ENCODE measurements around the gene AHRR.

The AHRR gene

GRCh38 chr5:421287-421880, 99.9 kb downstream of the AHRR start:
- DNase-seq (ENCODE audit: insufficient read length, low spot score) (no peak), FAIRE-seq (no peak)
- TF ChIP-seq, protein P1, sequence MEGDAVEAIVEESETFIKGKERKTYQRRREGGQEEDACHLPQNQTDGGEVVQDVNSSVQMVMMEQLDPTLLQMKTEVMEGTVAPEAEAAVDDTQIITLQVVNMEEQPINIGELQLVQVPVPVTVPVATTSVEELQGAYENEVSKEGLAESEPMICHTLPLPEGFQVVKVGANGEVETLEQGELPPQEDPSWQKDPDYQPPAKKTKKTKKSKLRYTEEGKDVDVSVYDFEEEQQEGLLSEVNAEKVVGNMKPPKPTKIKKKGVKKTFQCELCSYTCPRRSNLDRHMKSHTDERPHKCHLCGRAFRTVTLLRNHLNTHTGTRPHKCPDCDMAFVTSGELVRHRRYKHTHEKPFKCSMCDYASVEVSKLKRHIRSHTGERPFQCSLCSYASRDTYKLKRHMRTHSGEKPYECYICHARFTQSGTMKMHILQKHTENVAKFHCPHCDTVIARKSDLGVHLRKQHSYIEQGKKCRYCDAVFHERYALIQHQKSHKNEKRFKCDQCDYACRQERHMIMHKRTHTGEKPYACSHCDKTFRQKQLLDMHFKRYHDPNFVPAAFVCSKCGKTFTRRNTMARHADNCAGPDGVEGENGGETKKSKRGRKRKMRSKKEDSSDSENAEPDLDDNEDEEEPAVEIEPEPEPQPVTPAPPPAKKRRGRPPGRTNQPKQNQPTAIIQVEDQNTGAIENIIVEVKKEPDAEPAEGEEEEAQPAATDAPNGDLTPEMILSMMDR (IDR thresholded peaks at IDR 0.05; ENCODE audit: insufficient read depth, missing control alignments): no peak

DNA sequence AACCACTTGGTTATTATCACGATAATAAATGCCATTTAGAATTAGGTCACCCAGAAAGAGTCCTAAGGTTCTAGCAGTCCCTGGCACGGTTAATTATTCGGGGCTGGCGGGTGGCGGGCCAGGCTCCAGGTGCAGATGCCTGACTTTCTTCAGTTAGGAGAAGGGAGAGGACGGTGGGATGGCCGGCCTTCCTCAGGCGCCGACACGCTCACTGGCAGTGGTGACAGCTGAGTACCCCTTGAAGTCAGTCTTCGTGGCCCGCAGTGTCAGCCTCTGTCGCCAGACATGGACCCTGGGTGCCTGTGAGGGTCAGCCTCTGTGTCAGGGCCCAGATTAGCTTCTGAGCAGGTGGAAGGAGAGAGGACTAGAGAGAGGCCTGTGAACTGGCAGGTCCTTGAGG, 100.4 kb downstream of the AHRR start:
- TF ChIP-seq, protein P1 (IDR thresholded peaks at IDR 0.05; ENCODE audit: insufficient read depth, missing control alignments): no peak
- FAIRE-seq: no peak
- DNase-seq (ENCODE audit: insufficient read length, low spot score): no peak

GRCh38 chr5:422323-423232, 101.1 kb downstream of the AHRR start:
- FAIRE-seq (no peak), DNase-seq (ENCODE audit: insufficient read length, low spot score) (no peak)
- TF ChIP-seq, protein P1 (IDR thresholded peaks at IDR 0.05; ENCODE audit: insufficient read depth, missing control alignments): no peak

DNA sequence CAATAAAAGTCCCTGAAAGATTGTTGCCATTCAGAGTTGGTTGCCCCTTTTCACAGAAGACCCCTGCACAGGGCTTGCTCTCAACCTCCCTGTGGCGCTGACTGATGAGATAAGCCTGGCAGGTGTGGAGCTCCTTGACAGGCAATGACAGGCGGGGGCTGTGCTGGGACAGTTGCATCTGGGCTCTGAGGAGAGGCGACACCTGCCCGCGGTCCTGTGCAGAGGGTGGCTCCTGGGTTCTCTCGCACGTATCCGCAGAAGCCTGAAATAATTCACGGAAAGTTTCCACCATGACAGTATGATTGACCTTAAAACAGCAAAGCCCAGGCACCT, 101.7 kb downstream of the AHRR start:
- DNase-seq (ENCODE audit: insufficient read length, low spot score): no peak
- no peak for FAIRE-seq
- TF ChIP-seq, protein P1 (IDR thresholded peaks at IDR 0.05; ENCODE audit: insufficient read depth, missing control alignments): no peak

DNA sequence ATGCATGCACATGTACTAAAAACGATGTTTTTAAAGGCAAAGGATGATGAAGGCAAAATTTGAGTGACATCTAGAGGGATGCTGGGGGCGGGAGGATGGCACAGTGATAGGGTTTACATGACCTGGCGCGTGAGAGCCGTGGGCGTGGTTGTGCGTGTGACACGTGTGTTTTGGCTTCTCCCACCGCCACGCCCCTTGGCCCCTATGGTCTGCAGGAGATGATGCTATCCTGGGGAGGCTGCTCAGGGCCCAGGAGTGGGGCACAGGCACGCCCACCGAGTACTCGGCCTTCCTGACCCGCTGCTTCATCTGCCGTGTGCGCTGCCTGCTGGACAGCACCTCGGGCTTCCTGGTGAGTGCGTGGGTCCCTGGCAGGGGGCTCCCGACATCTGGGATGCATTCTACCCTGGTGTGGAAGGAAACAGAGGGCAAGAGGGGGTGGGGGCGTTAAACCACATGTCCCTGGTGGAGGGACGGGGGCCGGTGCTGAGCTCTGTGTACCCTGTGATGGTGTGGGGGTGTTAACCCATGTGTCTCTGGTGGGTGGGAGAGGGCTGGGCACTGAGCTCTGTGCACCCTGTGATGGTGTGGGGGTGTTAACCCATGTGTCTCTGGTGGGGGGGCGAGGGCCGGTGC, 102.2 kb downstream of the AHRR start:
- TF ChIP-seq, protein P1 (IDR thresholded peaks at IDR 0.05; ENCODE audit: insufficient read depth, missing control alignments): no peak
- DNase-seq (ENCODE audit: insufficient read length, low spot score) (no peak), FAIRE-seq (no peak)

- FAIRE-seq (no peak), DNase-seq (ENCODE audit: insufficient read length, low spot score) (no peak)
- TF ChIP-seq, protein P1 (IDR thresholded peaks at IDR 0.05; ENCODE audit: insufficient read depth, missing control alignments): no peak
Measured at GRCh38 chr5:424301-425110, 103.0 kb downstream of the AHRR start.
